Measurements from ENCODE around the gene IRF7.

The IRF7 gene

DNA sequence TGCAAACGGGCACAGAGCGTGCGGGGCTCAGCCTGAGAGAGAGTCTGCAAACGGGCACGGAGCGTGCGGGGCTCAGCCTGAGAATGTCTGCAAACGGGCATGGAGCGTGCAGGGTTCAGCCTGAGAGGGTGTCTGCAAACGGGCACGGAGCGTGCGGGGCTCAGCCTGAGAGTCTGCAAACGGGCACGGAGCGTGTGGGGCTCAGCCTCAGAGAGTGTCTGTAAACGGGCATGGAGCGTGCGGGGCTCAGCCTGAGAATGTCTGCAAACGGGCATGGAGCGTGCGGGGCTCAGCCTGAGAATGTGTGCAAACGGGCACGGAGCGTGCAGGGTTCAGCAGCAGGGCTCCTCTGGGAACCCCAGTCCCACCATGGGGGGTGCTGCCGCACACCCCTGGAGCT is 26.0 kb downstream of the IRF7 start:
- peaks cover 13 to 74% (median 58%) of the 10 kb centered on the region in 4 experiments for H3K36me3 ChIP-seq (ENCODE audit: control insufficient read depth in 4 of 4, insufficient read depth in 4 of 4, low read length in 3 of 4)
- H3K9me3 ChIP-seq (ENCODE audit: control extremely low read depth in 1 of 5, control insufficient read depth in 4 of 5, insufficient read depth in 2 of 5, low read depth in 1 of 5, low read length in 4 of 5), result no peaks in the 10 kb centered on the region
- H3K4me1 ChIP-seq (ENCODE audit: control extremely low read depth in 1 of 4, control insufficient read depth in 4 of 4, insufficient read depth in 4 of 4, low read length in 3 of 4), result peaks cover 0 to 4% (median 2%) of the 10 kb centered on the region in 4 experiments
- ChIA-PET POLR2A (no interaction called here), CTCF (interaction anchor here (1.2 kb wide), 1 partner anchor 12 kb away, joined by 3 read pairs; no protein-coding TSS in a partner anchor)
- no peak overlapping the region for H3K4me3 ChIP-seq (ENCODE audit: control insufficient read depth in 1 of 7, extremely low read depth in 1 of 7, insufficient read depth in 4 of 7, low read depth in 2 of 7, low read length in 6 of 7)
- 96% methylated on average over 26 of the region's 26 CpGs for WGBS (ENCODE audit: insufficient coverage)
- H3K27me3 ChIP-seq (replicated peaks in 2 of 5; ENCODE audit: control insufficient read depth in 4 of 5, insufficient read depth in 5 of 5, low read length in 4 of 5), result no peaks in the 10 kb centered on the region
- no peak for DNase-seq
- H3K27ac ChIP-seq (ENCODE audit: insufficient read depth in 1 of 2, low read depth in 1 of 2, low read length in 2 of 2, poor library complexity in 1 of 2, severe bottlenecking in 2 of 2), result no peak overlapping the region

- Histone ChIP-seq H3K27ac (ENCODE audit: insufficient read depth in 1 of 2, low read depth in 1 of 2, low read length in 2 of 2, poor library complexity in 1 of 2, severe bottlenecking in 2 of 2) (peak overlapping the region in 1 of 2 experiments; percentile 5), H3K4me1 (ENCODE audit: control extremely low read depth in 1 of 4, control insufficient read depth in 4 of 4, insufficient read depth in 4 of 4, low read length in 3 of 4) (peaks cover 0 to 4% (median 2%) of the 10 kb centered on the region in 4 experiments), H3K4me3 (ENCODE audit: control insufficient read depth in 1 of 7, extremely low read depth in 1 of 7, insufficient read depth in 4 of 7, low read depth in 2 of 7, low read length in 6 of 7) (no peak overlapping the region), H3K9me3 (ENCODE audit: control extremely low read depth in 1 of 5, control insufficient read depth in 4 of 5, insufficient read depth in 2 of 5, low read depth in 1 of 5, low read length in 4 of 5) (no peaks in the 10 kb centered on the region), H3K27me3 (replicated peaks in 2 of 5; ENCODE audit: control insufficient read depth in 4 of 5, insufficient read depth in 5 of 5, low read length in 4 of 5) (no peaks in the 10 kb centered on the region), H3K36me3 (ENCODE audit: control insufficient read depth in 4 of 4, insufficient read depth in 4 of 4, low read length in 3 of 4) (peaks cover 12 to 69% (median 52%) of the 10 kb centered on the region in 4 experiments)
- peak in 2 of 3 donors; percentile 61 to 72 for DNase-seq
- ChIA-PET POLR2A (interaction anchor here (0.9 kb wide), 1 partner anchor 25 kb away, joined by 3 read pairs; no protein-coding TSS in a partner anchor), CTCF (interaction anchor here (1.0 kb wide), 1 partner anchor 17 kb away, joined by 4 read pairs; no protein-coding TSS in a partner anchor)
- 88% methylated on average over 5 of the region's 6 CpGs for WGBS (ENCODE audit: insufficient coverage)
Observed at GRCh38 chr11:587978-588380, 27.8 kb downstream of the IRF7 start.

- WGBS (ENCODE audit: insufficient coverage), result 95% methylated on average over 7 of the region's 8 CpGs
- ChIA-PET CTCF (interaction anchor here (1.0 kb wide), 1 partner anchor 17 kb away, joined by 4 read pairs; no protein-coding TSS in a partner anchor), POLR2A (interaction anchor here (0.9 kb wide), 1 partner anchor 25 kb away, joined by 3 read pairs; no protein-coding TSS in a partner anchor)
- Histone ChIP-seq H3K27me3 (replicated peaks in 2 of 5; ENCODE audit: control insufficient read depth in 4 of 5, insufficient read depth in 5 of 5, low read length in 4 of 5) (no peaks in the 10 kb centered on the region), H3K4me1 (ENCODE audit: control extremely low read depth in 1 of 4, control insufficient read depth in 4 of 4, insufficient read depth in 4 of 4, low read length in 3 of 4) (peaks cover 0 to 4% (median 2%) of the 10 kb centered on the region in 4 experiments), H3K27ac (ENCODE audit: insufficient read depth in 1 of 2, low read depth in 1 of 2, low read length in 2 of 2, poor library complexity in 1 of 2, severe bottlenecking in 2 of 2) (no peak overlapping the region), H3K4me3 (ENCODE audit: control insufficient read depth in 1 of 7, extremely low read depth in 1 of 7, insufficient read depth in 4 of 7, low read depth in 2 of 7, low read length in 6 of 7) (no peak overlapping the region), H3K36me3 (ENCODE audit: control insufficient read depth in 4 of 4, insufficient read depth in 4 of 4, low read length in 3 of 4) (peaks cover 10 to 65% (median 49%) of the 10 kb centered on the region in 4 experiments), H3K9me3 (ENCODE audit: control extremely low read depth in 1 of 5, control insufficient read depth in 4 of 5, insufficient read depth in 2 of 5, low read depth in 1 of 5, low read length in 4 of 5) (no peaks in the 10 kb centered on the region)
- no peak for DNase-seq
Observed at GRCh38 chr11:587546-587945, 28.2 kb downstream of the IRF7 start.

GRCh38 chr11:586376-587316 is 29.1 kb downstream of the IRF7 start:
- Histone ChIP-seq H3K36me3 (ENCODE audit: control insufficient read depth in 4 of 4, insufficient read depth in 4 of 4, low read length in 3 of 4) (peaks cover 12 to 65% (median 46%) of the 10 kb centered on the region in 4 experiments), H3K27me3 (replicated peaks in 2 of 5; ENCODE audit: control insufficient read depth in 4 of 5, insufficient read depth in 5 of 5, low read length in 4 of 5) (no peaks in the 10 kb centered on the region), H3K4me1 (ENCODE audit: control extremely low read depth in 1 of 4, control insufficient read depth in 4 of 4, insufficient read depth in 4 of 4, low read length in 3 of 4) (peaks cover 0 to 4% (median 2%) of the 10 kb centered on the region in 4 experiments), H3K4me3 (ENCODE audit: control insufficient read depth in 1 of 7, extremely low read depth in 1 of 7, insufficient read depth in 4 of 7, low read depth in 2 of 7, low read length in 6 of 7) (no peak overlapping the region), H3K27ac (ENCODE audit: insufficient read depth in 1 of 2, low read depth in 1 of 2, low read length in 2 of 2, poor library complexity in 1 of 2, severe bottlenecking in 2 of 2) (no peak overlapping the region), H3K9me3 (ENCODE audit: control extremely low read depth in 1 of 5, control insufficient read depth in 4 of 5, insufficient read depth in 2 of 5, low read depth in 1 of 5, low read length in 4 of 5) (no peaks in the 10 kb centered on the region)
- no peak for DNase-seq
- 92% methylated on average over 30 of the region's 32 CpGs for WGBS (ENCODE audit: insufficient coverage)
- CTCF ChIA-PET, result no interaction called here
- POLR2A ChIA-PET, result interaction anchor here (0.9 kb wide), 1 partner anchor 26 kb away, joined by 3 read pairs; no protein-coding TSS in a partner anchor

GRCh38 chr11:584287-584686 is 31.5 kb downstream of the IRF7 start:
- Histone ChIP-seq H3K36me3 (ENCODE audit: control insufficient read depth in 4 of 4, insufficient read depth in 4 of 4, low read length in 3 of 4) (peaks cover 12 to 50% (median 31%) of the 10 kb centered on the region in 4 experiments), H3K4me3 (ENCODE audit: control insufficient read depth in 1 of 7, extremely low read depth in 1 of 7, insufficient read depth in 4 of 7, low read depth in 2 of 7, low read length in 6 of 7) (no peak overlapping the region), H3K27me3 (replicated peaks in 2 of 5; ENCODE audit: control insufficient read depth in 4 of 5, insufficient read depth in 5 of 5, low read length in 4 of 5) (no peaks in the 10 kb centered on the region), H3K4me1 (ENCODE audit: control extremely low read depth in 1 of 4, control insufficient read depth in 4 of 4, insufficient read depth in 4 of 4, low read length in 3 of 4) (peaks cover 0 to 5% (median 2%) of the 10 kb centered on the region in 4 experiments), H3K27ac (ENCODE audit: insufficient read depth in 1 of 2, low read depth in 1 of 2, low read length in 2 of 2, poor library complexity in 1 of 2, severe bottlenecking in 2 of 2) (no peak overlapping the region), H3K9me3 (ENCODE audit: control extremely low read depth in 1 of 5, control insufficient read depth in 4 of 5, insufficient read depth in 2 of 5, low read depth in 1 of 5, low read length in 4 of 5) (no peaks in the 10 kb centered on the region)
- 100% methylated on average over 7 of the region's 10 CpGs for WGBS (ENCODE audit: insufficient coverage)
- ChIA-PET CTCF (interaction anchor here (0.6 to 1.8 kb wide), 3 partner anchors 10 to 383 kb away, joined by 3 to 4 read pairs (median 3); no protein-coding TSS in a partner anchor), POLR2A (no interaction called here)
- no peak for DNase-seq

DNA sequence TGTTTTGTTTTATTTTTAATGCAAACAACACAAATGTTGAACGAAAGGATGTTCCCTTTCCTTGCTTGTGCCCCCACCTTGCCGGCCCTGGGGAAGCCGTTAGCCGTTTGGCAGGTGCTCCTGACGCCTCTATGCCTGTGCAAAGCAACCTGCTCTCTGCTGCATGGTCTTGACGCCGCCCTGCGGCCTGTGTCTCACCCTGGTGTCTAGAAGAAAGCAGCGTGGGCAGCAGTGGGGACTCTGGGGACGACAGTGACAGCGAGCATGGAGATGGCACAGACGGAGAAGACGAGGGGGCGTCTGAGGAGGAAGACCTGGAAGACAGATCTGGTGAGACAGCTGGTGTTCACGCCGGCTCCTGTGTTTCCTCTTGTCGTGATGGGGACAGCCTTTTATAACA is 34.0 kb downstream of the IRF7 start:
- Histone ChIP-seq H3K36me3 (ENCODE audit: control insufficient read depth in 4 of 4, insufficient read depth in 4 of 4, low read length in 3 of 4) (peaks cover 4 to 39% (median 20%) of the 10 kb centered on the region in 4 experiments), H3K9me3 (ENCODE audit: control extremely low read depth in 1 of 5, control insufficient read depth in 4 of 5, insufficient read depth in 2 of 5, low read depth in 1 of 5, low read length in 4 of 5) (no peaks in the 10 kb centered on the region), H3K27me3 (replicated peaks in 2 of 5; ENCODE audit: control insufficient read depth in 4 of 5, insufficient read depth in 5 of 5, low read length in 4 of 5) (no peaks in the 10 kb centered on the region), H3K27ac (ENCODE audit: insufficient read depth in 1 of 2, low read depth in 1 of 2, low read length in 2 of 2, poor library complexity in 1 of 2, severe bottlenecking in 2 of 2) (no peak overlapping the region), H3K4me3 (ENCODE audit: control insufficient read depth in 1 of 7, extremely low read depth in 1 of 7, insufficient read depth in 4 of 7, low read depth in 2 of 7, low read length in 6 of 7) (no peak overlapping the region), H3K4me1 (ENCODE audit: control extremely low read depth in 1 of 4, control insufficient read depth in 4 of 4, insufficient read depth in 4 of 4, low read length in 3 of 4) (peaks cover 3 to 23% (median 16%) of the 10 kb centered on the region in 4 experiments)
- CTCF ChIA-PET, result no interaction called here
- WGBS (ENCODE audit: insufficient coverage), result 99% methylated on average over 9 of the region's 17 CpGs
- POLR2A ChIA-PET, result interaction anchor here (0.5 kb wide), 1 partner anchor 34 kb away, joined by 6 read pairs; no protein-coding TSS in a partner anchor
- DNase-seq, result no peak
